ENCODE data around the gene ZDHHC12. TPM values are rescaled to one million over a fixed set of nuclear protein-coding genes. Genes with fewer than 3 reads are reported as not detected.

The ZDHHC12 gene
- total RNA-seq, 3 donors from 2014 or later (not counting 1 experiment from before 2014, with no cell fraction given), result 26.1 to 37.1 (median 28.6) TPM

GRCh38 chr9:128690684-128691034 lies 33.3 kb downstream of the ZDHHC12 start:
- peak overlapping the region; percentile 55 for H3K27ac ChIP-seq (ENCODE audit: low read length)
- peaks cover 35% of the 10 kb centered on the region for H3K36me3 ChIP-seq (ENCODE audit: control insufficient read depth, insufficient read depth, low read length)
- TF ChIP-seq, protein P1, sequence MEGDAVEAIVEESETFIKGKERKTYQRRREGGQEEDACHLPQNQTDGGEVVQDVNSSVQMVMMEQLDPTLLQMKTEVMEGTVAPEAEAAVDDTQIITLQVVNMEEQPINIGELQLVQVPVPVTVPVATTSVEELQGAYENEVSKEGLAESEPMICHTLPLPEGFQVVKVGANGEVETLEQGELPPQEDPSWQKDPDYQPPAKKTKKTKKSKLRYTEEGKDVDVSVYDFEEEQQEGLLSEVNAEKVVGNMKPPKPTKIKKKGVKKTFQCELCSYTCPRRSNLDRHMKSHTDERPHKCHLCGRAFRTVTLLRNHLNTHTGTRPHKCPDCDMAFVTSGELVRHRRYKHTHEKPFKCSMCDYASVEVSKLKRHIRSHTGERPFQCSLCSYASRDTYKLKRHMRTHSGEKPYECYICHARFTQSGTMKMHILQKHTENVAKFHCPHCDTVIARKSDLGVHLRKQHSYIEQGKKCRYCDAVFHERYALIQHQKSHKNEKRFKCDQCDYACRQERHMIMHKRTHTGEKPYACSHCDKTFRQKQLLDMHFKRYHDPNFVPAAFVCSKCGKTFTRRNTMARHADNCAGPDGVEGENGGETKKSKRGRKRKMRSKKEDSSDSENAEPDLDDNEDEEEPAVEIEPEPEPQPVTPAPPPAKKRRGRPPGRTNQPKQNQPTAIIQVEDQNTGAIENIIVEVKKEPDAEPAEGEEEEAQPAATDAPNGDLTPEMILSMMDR (IDR thresholded peaks at IDR 0.05), result no peak
- Mint-ChIP-seq H3K4me1 (peaks cover 43 to 53% of the 10 kb centered on the region in 2 donors), H3K27me3 (ENCODE audit: low read depth in 2 of 2) (no peaks in the 10 kb centered on the region), H3K4me3 (peak overlapping the region; percentile 99), H3K9me3 (no peaks in the 10 kb centered on the region), H3K27ac (peak overlapping the region; percentile 87 to 92), H3K36me3 (peaks cover 33% of the 10 kb centered on the region)
- H3K4me3 ChIP-seq (ENCODE audit: low read length), result peak overlapping the region; percentile 48
- DNase-seq (no peak), ATAC-seq (no peak)
- no peaks in the 10 kb centered on the region for H3K27me3 ChIP-seq (ENCODE audit: control insufficient read depth, insufficient read depth, low read length)
- peaks cover 35% of the 10 kb centered on the region for H3K4me1 ChIP-seq (ENCODE audit: control insufficient read depth, insufficient read depth, low read length)
- 11% methylated on average over 5 of the region's 5 CpGs for WGBS (ENCODE audit: insufficient coverage)
- intact Hi-C loops (cut with micrococcal nuclease), result no loop called here
- no peaks in the 10 kb centered on the region for H3K9me3 ChIP-seq (ENCODE audit: control insufficient read depth, insufficient read depth, low read length)

- WGBS (ENCODE audit: insufficient coverage), result under 1% methylated on average over 76 of the region's 83 CpGs
- H3K27ac ChIP-seq (ENCODE audit: low read length), result peak overlapping the region; percentile 55
- Mint-ChIP-seq H3K36me3 (peaks cover 33% of the 10 kb centered on the region), H3K27me3 (ENCODE audit: low read depth in 2 of 2) (no peaks in the 10 kb centered on the region), H3K4me1 (peaks cover 49 to 59% of the 10 kb centered on the region in 2 donors), H3K27ac (peak overlapping the region; percentile 87 to 92), H3K9me3 (no peaks in the 10 kb centered on the region), H3K4me3 (peak overlapping the region; percentile 99)
- no peaks in the 10 kb centered on the region for H3K27me3 ChIP-seq (ENCODE audit: control insufficient read depth, insufficient read depth, low read length)
- TF ChIP-seq, protein P1 (IDR thresholded peaks at IDR 0.05), result no peak
- DNase-seq, result peak; percentile 30 to 84
- peak overlapping the region; percentile 48 for H3K4me3 ChIP-seq (ENCODE audit: low read length)
- peaks cover 33% of the 10 kb centered on the region for H3K36me3 ChIP-seq (ENCODE audit: control insufficient read depth, insufficient read depth, low read length)
- H3K4me1 ChIP-seq (ENCODE audit: control insufficient read depth, insufficient read depth, low read length), result peaks cover 41% of the 10 kb centered on the region
- no peaks in the 10 kb centered on the region for H3K9me3 ChIP-seq (ENCODE audit: control insufficient read depth, insufficient read depth, low read length)
- intact Hi-C loops (cut with micrococcal nuclease), result loop anchor here (1.0 kb wide), 1 partner anchor 34 kb away; the partner anchor contains the start of gene ZDHHC12
- peak; percentile 13 to 28 (median 25) for ATAC-seq
These were observed 33.9 kb downstream of the ZDHHC12 start for GRCh38 chr9:128689820-128690683.

- DNase-seq (no peak), ATAC-seq (peak; percentile 30 to 44 (median 43))
- no peaks in the 10 kb centered on the region for H3K9me3 ChIP-seq (ENCODE audit: control insufficient read depth, insufficient read depth, low read length)
- peaks cover 30% of the 10 kb centered on the region for H3K36me3 ChIP-seq (ENCODE audit: control insufficient read depth, insufficient read depth, low read length)
- peak overlapping the region; percentile 61 for H3K27ac ChIP-seq (ENCODE audit: low read length)
- peak overlapping the region; percentile 43 for H3K4me3 ChIP-seq (ENCODE audit: low read length)
- WGBS (ENCODE audit: insufficient coverage), result under 1% methylated on average over 77 of the region's 80 CpGs
- Mint-ChIP-seq H3K36me3 (peaks cover 27% of the 10 kb centered on the region), H3K4me1 (peaks cover 56 to 66% of the 10 kb centered on the region in 2 donors), H3K4me3 (peak overlapping the region; percentile 79), H3K27ac (peak overlapping the region; percentile 89 to 96), H3K27me3 (ENCODE audit: low read depth in 2 of 2) (no peaks in the 10 kb centered on the region), H3K9me3 (no peaks in the 10 kb centered on the region)
- intact Hi-C loops (cut with micrococcal nuclease), result loop anchor here (1.0 kb wide), 1 partner anchor 35 kb away; the partner anchor contains the start of gene ZDHHC12
- TF ChIP-seq, protein P1 (IDR thresholded peaks at IDR 0.05), result no peak
- H3K27me3 ChIP-seq (ENCODE audit: control insufficient read depth, insufficient read depth, low read length), result no peaks in the 10 kb centered on the region
- peaks cover 48% of the 10 kb centered on the region for H3K4me1 ChIP-seq (ENCODE audit: control insufficient read depth, insufficient read depth, low read length)
These were observed 34.6 kb downstream of the ZDHHC12 start for GRCh38 chr9:128689293-128689774.
